ENCODE data around the gene VWA3A. TPM values are rescaled to one million over a fixed set of nuclear protein-coding genes. Genes with fewer than 3 reads are reported as not detected.

VWA3A gene
- total RNA-seq, 1 experiment from 2014 or later, result not detected

DNA sequence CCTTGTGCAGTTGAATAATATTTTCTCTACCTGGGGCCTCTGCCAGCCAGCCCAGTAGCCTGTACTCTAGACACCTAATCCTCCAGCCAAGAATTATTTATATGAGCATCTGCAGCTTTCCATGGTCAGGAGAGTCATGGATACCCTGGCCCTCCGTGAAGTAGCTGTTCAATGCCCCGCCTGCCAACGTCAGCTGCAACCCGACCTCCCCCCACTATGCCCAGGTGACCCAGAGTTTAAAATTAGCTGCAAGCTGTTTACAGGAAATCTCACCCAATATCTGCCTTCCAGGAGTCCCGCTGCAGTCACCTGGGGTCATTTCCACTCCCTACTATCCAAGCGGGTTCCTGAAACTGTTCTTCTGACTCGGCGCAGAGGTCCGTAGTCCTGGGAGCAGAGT is 82.3 kb downstream of the VWA3A start (continued):
- TF ChIP-seq, protein P1, sequence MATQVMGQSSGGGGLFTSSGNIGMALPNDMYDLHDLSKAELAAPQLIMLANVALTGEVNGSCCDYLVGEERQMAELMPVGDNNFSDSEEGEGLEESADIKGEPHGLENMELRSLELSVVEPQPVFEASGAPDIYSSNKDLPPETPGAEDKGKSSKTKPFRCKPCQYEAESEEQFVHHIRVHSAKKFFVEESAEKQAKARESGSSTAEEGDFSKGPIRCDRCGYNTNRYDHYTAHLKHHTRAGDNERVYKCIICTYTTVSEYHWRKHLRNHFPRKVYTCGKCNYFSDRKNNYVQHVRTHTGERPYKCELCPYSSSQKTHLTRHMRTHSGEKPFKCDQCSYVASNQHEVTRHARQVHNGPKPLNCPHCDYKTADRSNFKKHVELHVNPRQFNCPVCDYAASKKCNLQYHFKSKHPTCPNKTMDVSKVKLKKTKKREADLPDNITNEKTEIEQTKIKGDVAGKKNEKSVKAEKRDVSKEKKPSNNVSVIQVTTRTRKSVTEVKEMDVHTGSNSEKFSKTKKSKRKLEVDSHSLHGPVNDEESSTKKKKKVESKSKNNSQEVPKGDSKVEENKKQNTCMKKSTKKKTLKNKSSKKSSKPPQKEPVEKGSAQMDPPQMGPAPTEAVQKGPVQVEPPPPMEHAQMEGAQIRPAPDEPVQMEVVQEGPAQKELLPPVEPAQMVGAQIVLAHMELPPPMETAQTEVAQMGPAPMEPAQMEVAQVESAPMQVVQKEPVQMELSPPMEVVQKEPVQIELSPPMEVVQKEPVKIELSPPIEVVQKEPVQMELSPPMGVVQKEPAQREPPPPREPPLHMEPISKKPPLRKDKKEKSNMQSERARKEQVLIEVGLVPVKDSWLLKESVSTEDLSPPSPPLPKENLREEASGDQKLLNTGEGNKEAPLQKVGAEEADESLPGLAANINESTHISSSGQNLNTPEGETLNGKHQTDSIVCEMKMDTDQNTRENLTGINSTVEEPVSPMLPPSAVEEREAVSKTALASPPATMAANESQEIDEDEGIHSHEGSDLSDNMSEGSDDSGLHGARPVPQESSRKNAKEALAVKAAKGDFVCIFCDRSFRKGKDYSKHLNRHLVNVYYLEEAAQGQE (IDR thresholded peaks at IDR 0.05; ENCODE audit: low read depth), result no peak
- no peak for TF ChIP-seq RAD21 (IDR thresholded peaks at IDR 0.05; ENCODE audit: low read depth)
- TF ChIP-seq EZH2 (IDR thresholded peaks at IDR 0.05), result no peak
- TF ChIP-seq SRF (IDR thresholded peaks at IDR 0.05; ENCODE audit: low read depth), result no peak
- TF ChIP-seq ZNF274 (IDR thresholded peaks at IDR 0.05; ENCODE audit: low read depth, low read length), result no peak
- TF ChIP-seq CEBPB (IDR thresholded peaks at IDR 0.05; ENCODE audit: low read depth), result no peak
- TF ChIP-seq YY1 (IDR thresholded peaks at IDR 0.05; ENCODE audit: extremely low read depth, insufficient replicate concordance, low read depth, low read length), result no peak

DNA sequence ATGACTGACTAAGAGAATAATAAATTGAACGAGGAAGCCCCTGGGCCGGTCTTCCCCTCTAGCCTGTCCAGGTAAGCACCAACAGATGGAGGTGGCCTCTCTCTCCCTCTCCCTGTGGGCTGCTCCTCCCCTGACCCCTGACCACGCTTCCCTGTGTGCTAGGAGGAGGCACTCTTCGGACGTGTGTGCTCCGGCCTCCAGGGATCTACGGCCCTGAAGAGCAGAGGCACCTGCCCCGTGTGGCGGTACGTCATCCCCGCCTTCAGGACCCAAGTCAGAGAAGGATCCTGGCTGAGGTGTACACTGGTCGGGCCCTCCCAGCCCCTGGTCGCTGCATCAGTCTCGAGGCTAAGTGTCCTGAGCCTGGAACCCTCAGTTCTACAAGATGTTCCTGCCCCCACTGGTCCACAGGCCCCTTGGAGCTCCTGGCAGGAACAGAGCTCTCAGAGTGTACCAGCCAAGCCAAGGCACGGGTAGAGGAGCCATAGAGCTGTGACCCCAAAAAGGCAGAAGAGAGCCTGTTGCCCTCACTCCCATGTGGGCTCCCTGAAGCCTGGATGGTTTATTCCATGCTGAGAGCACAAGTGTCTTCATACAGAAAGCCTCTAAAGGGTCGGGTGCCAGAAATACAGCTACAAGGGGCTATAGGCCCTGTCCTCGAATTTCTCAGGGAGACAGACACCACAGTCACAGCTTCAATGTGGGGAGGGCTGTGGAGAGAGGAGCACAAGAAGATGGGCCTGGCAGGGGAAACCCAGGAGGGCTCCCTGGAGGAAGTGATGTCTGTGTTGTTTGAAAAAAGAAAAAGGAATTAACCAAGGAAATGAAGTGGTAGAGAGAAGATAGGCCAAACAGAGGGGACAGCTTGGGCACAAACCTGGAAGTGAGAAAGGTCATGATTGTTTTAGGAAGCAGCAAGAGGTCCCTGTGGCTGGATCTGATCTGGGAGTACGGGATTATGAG is 85.9 kb downstream of the VWA3A start:
- RAD21 ChIA-PET (ENCODE audit: low non-redundant PET in 1 of 2, low total read pairs in 2 of 2, uncharacterized antibody in 2 of 2, unreplicated experiment in 2 of 2), result interaction anchor here in 1 of 2 experiments (0.7 kb wide), 1 partner anchor 229 kb away, joined by 4 read pairs; no protein-coding TSS in a partner anchor
- H3K9me3 ChIP-seq (ENCODE audit: control insufficient read depth in 1 of 2, insufficient read depth in 1 of 2, low read depth in 1 of 2, low read length in 2 of 2), result no peaks in the 10 kb centered on the region
- CTCF ChIA-PET, result interaction anchor here (1.4 kb wide), 1 partner anchor 11 kb away, joined by 5 read pairs; no protein-coding TSS in a partner anchor
- BruUV-seq (replicated peaks), result no TSS peak
- ATAC-seq (no peak), DNase-seq (ENCODE audit: low read depth, low spot score) (no peak)
- H4K20me1 ChIP-seq (ENCODE audit: insufficient read depth), result no peaks in the 10 kb centered on the region
- no peaks in the 10 kb centered on the region for H3K9me2 ChIP-seq (ENCODE audit: insufficient read depth)
- H3K4me3 ChIP-seq (replicated peaks in 1 of 2; ENCODE audit: low read depth in 1 of 2, low read length in 2 of 2), result no peak overlapping the region
- no peak overlapping the region for H2AFZ ChIP-seq (ENCODE audit: low read depth, low read length, poor library complexity, severe bottlenecking)
- intact Hi-C loops (cut with micrococcal nuclease), result no loop called here
- H3K36me3 ChIP-seq (ENCODE audit: control insufficient read depth in 1 of 2, insufficient read depth in 2 of 2, low read length in 2 of 2), result no peaks in the 10 kb centered on the region
- no peak overlapping the region for H3K27ac ChIP-seq (ENCODE audit: low read depth, low read length)
- POLR2A ChIA-PET, result no interaction called here
- H3K4me2 ChIP-seq (ENCODE audit: low read length), result no peak overlapping the region
- H3K79me2 ChIP-seq (ENCODE audit: insufficient read depth, low read length), result no peaks in the 10 kb centered on the region
- H3K4me1 ChIP-seq (ENCODE audit: control insufficient read depth in 1 of 2, insufficient read depth in 2 of 2, low read length in 2 of 2), result no peaks in the 10 kb centered on the region
- H3K9ac ChIP-seq (ENCODE audit: low read length), result no peak overlapping the region
- no peaks in the 10 kb centered on the region; the same call in 1 of the 2 replicates for H3K27me3 ChIP-seq (ENCODE audit: insufficient read depth, low read length)
- TF ChIP-seq EZH2 (IDR thresholded peaks at IDR 0.05), result no peak
- TF ChIP-seq, protein P2, sequence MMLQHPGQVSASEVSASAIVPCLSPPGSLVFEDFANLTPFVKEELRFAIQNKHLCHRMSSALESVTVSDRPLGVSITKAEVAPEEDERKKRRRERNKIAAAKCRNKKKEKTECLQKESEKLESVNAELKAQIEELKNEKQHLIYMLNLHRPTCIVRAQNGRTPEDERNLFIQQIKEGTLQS (IDR thresholded peaks at IDR 0.05), result no peak
- TF ChIP-seq POLR2A (IDR thresholded peaks at IDR 0.05; ENCODE audit: borderline replicate concordance, extremely low read depth, insufficient read depth, insufficient read length), result no peak
- TF ChIP-seq SIN3A (IDR thresholded peaks at IDR 0.05; ENCODE audit: low read depth), result no peak
- no peak for TF ChIP-seq ZFX (IDR thresholded peaks at IDR 0.05)
- no peak for TF ChIP-seq FOSL1 (IDR thresholded peaks at IDR 0.05; ENCODE audit: low read depth)
- TF ChIP-seq POLR2AphosphoS5 (IDR thresholded peaks at IDR 0.05; ENCODE audit: low read depth, low read length), result no peak
- TF ChIP-seq EGR1 (IDR thresholded peaks at IDR 0.05; ENCODE audit: low read depth), result no peak
- TF ChIP-seq ELF1 (IDR thresholded peaks at IDR 0.05; ENCODE audit: borderline replicate concordance, low read depth), result no peak
- TF ChIP-seq, protein P3, sequence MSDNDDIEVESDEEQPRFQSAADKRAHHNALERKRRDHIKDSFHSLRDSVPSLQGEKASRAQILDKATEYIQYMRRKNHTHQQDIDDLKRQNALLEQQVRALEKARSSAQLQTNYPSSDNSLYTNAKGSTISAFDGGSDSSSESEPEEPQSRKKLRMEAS (IDR thresholded peaks at IDR 0.05), result no peak
- TF ChIP-seq SP1 (IDR thresholded peaks at IDR 0.05; ENCODE audit: low read depth), result no peak
- no peak for TF ChIP-seq CEBPB (IDR thresholded peaks at IDR 0.05; ENCODE audit: low read depth)
- no peak for TF ChIP-seq JUND (IDR thresholded peaks at IDR 0.05)
- TF ChIP-seq TCF7L2 (IDR thresholded peaks at IDR 0.05; ENCODE audit: borderline replicate concordance, extremely low read depth, insufficient read depth, insufficient read length), result no peak
- no peak for TF ChIP-seq ZNF274 (IDR thresholded peaks at IDR 0.05; ENCODE audit: low read depth, low read length)
- TF ChIP-seq RAD21 (IDR thresholded peaks at IDR 0.05; ENCODE audit: low read depth), result no peak

Data from HCT116 (cell line).